Common myeloid progenitor, CD34-positive (primary cell): Measurements from ENCODE around the gene TPRX1.
"Not testable (repeated sequence)": the region's sequence is repeated elsewhere in the genome, so short reads cannot be mapped to it uniquely, and the experiment has no call there.

Source experiments
- CTCF ChIA-PET: fragments of 350-600 bp; sonication (Branson Sonifier 250); formaldehyde crosslinking; loops from one replicate; lab custom pipeline; 2021; ENCODE audit warnings: antibody characterized with exemption; lab: Charles Lee
- POLR2A ChIA-PET: fragments of 350-600 bp; sonication (Branson Sonifier 250); formaldehyde crosslinking; loops from one replicate; lab custom pipeline; 2021; ENCODE audit warnings: antibody characterized with exemption; lab: Charles Lee
- DNase-seq, 3 donors: peaks; one replicate each; pipeline versions ENCODE4 v3.0.0 to v3.0.0-alpha.2; 2013
- H3K27ac ChIP-seq, 2 experiments: 1 replicate in 1 of 2; 2 replicates in 1 of 2; pipeline ENCODE4 v1.7.0; 2013; ENCODE audit warnings: inconsistent platforms in 2 of 2, low read length in 2 of 2, mild to moderate bottlenecking in 2 of 2, low read depth in 1 of 2, moderate library complexity in 1 of 2; ENCODE audit not compliant: severe bottlenecking in 2 of 2, insufficient read depth in 1 of 2, poor library complexity in 1 of 2
- H3K27me3 ChIP-seq, 5 experiments: replicated peaks in 2 of 5; 1 replicate in 3 of 5; 2 replicates in 2 of 5; pipeline versions ENCODE4 v1.6.1 to v1.7.0; 2013; ENCODE audit warnings: low read length in 4 of 5, mild to moderate bottlenecking in 2 of 5, moderate library complexity in 2 of 5, inconsistent platforms in 1 of 5; ENCODE audit not compliant: insufficient read depth in 5 of 5, control insufficient read depth in 4 of 5
- H3K36me3 ChIP-seq, 4 experiments: 1 replicate in 2 of 4; 2 replicates in 2 of 4; pipeline versions ENCODE4 v1.6.1 to v1.7.0; 2013; ENCODE audit warnings: low read length in 3 of 4, control low read depth in 1 of 4, mild to moderate bottlenecking in 1 of 4; ENCODE audit not compliant: control insufficient read depth in 4 of 4, insufficient read depth in 4 of 4
- H3K4me1 ChIP-seq, 4 experiments: 1 replicate in 3 of 4; 2 replicates in 1 of 4; pipeline versions ENCODE4 v1.6.1 to v1.7.1; 2013; ENCODE audit warnings: low read length in 3 of 4, mild to moderate bottlenecking in 3 of 4, control low read depth in 1 of 4, inconsistent platforms in 1 of 4, moderate library complexity in 1 of 4; ENCODE audit not compliant: control insufficient read depth in 4 of 4, insufficient read depth in 4 of 4; ENCODE audit errors: control extremely low read depth in 1 of 4
- H3K4me3 ChIP-seq, 7 experiments: 1 replicate in 4 of 7; 2 replicates in 3 of 7; pipeline versions ENCODE4 v1.5.1 to v1.7.0; 2013; ENCODE audit warnings: mild to moderate bottlenecking in 7 of 7, low read length in 6 of 7, moderate library complexity in 6 of 7, inconsistent platforms in 2 of 7, low read depth in 2 of 7, control low read depth in 1 of 7; ENCODE audit not compliant: insufficient read depth in 4 of 7, control insufficient read depth in 1 of 7; ENCODE audit errors: extremely low read depth in 1 of 7
- H3K9me3 ChIP-seq, 5 experiments: 1 replicate in 4 of 5; 2 replicates in 1 of 5; pipeline versions ENCODE4 v1.6.1 to v1.7.1; 2013; ENCODE audit warnings: low read length in 4 of 5, mild to moderate bottlenecking in 2 of 5, inconsistent platforms in 1 of 5, low read depth in 1 of 5, moderate library complexity in 1 of 5; ENCODE audit not compliant: control insufficient read depth in 4 of 5, insufficient read depth in 2 of 5; ENCODE audit errors: control extremely low read depth in 1 of 5
- WGBS: methylation state at CpG from one replicate; pipeline ENCODE4 v1.1.5; 2013; ENCODE audit not compliant: insufficient coverage; 5-methylcytosine and 5-hydroxymethylcytosine counted together

Gene TPRX1

GRCh38 chr19:47771291-47771690 is 33.1 kb downstream of the TPRX1 start:
- DNase-seq, CTCF ChIA-PET: not testable (repeated sequence)

GRCh38 chr19:47769534-47769933 is 34.8 kb downstream of the TPRX1 start:
- Histone ChIP-seq H3K27me3 (no peaks in the 10 kb centered on the region), H3K27ac (no peak overlapping the region), H3K9me3 (no peaks in the 10 kb centered on the region), H3K4me3 (no peak overlapping the region), H3K4me1 (peaks cover 0 to 4% (median 2%) of the 10 kb centered on the region in 4 experiments), H3K36me3 (no peaks in the 10 kb centered on the region)
- no peak for DNase-seq
- CTCF ChIA-PET = interaction anchor here (0.6 kb wide), 1 partner anchor 938 kb away, joined by 3 read pairs; no protein-coding TSS in a partner anchor
- POLR2A ChIA-PET = no interaction called here
- WGBS = 92% methylated on average over 2 of the region's 3 CpGs

More at GRCh38 chr19:47771291-47771690, 33.1 kb downstream of the TPRX1 start:
- H3K27me3 ChIP-seq, H3K4me3 ChIP-seq, H3K27ac ChIP-seq, H3K9me3 ChIP-seq, H3K4me1 ChIP-seq, POLR2A ChIA-PET, H3K36me3 ChIP-seq: not testable (repeated sequence)
- 98% methylated on average over 6 of the region's 6 CpGs for WGBS

DNA sequence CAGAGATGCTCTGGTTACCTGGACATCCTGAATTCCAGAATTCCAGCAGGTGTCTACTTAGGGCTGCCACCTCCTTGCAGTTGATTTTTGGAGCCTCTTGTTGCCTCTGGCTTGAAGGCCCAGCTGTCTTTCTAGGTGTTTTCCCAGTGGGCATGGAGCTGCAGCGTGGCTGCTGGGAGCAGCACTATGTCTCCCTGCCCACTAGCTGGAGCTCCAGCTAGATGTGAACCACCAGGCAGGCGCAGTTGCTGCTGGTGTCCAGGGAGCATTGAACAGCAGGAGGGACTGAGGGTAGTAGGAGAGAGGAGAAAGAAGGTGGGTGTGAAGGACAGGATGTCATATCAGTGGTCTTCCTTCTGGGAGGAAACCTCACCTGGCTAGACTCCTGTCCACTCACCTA is 35.7 kb downstream of the TPRX1 start:
- Histone ChIP-seq H3K27ac (no peak overlapping the region), H3K27me3 (no peaks in the 10 kb centered on the region), H3K4me1 (peaks cover 0 to 4% (median 2%) of the 10 kb centered on the region in 4 experiments), H3K36me3 (no peaks in the 10 kb centered on the region), H3K4me3 (no peak overlapping the region), H3K9me3 (no peaks in the 10 kb centered on the region)
- no peak for DNase-seq
- CTCF ChIA-PET = interaction anchor here (1.0 kb wide), 1 partner anchor 9 kb away, joined by 3 read pairs; no protein-coding TSS in a partner anchor
- POLR2A ChIA-PET = no interaction called here
- WGBS = 95% methylated on average over 2 of the region's 2 CpGs

- Histone ChIP-seq H3K4me3 (no peak overlapping the region), H3K9me3 (no peaks in the 10 kb centered on the region), H3K4me1 (peaks cover 0 to 4% (median 2%) of the 10 kb centered on the region in 4 experiments), H3K27me3 (no peaks in the 10 kb centered on the region), H3K36me3 (no peaks in the 10 kb centered on the region), H3K27ac (no peak overlapping the region)
- DNase-seq = no peak
- no CpG with 5 or more reads among the region's 2 CpGs for WGBS
- POLR2A ChIA-PET = interaction anchor here (0.7 kb wide), 1 partner anchor 11 kb away, joined by 3 read pairs; no protein-coding TSS in a partner anchor
- CTCF ChIA-PET = interaction anchor here (0.8 to 1.3 kb wide), 3 partner anchors 9 to 21 kb away, joined by 3 to 4 read pairs (median 4); no protein-coding TSS in a partner anchor
These were observed 37.0 kb downstream of the TPRX1 start for GRCh38 chr19:47767349-47767748.

GRCh38 chr19:47766670-47767069 is 37.7 kb downstream of the TPRX1 start:
- H3K27ac ChIP-seq = no peak overlapping the region
- H3K27me3 ChIP-seq = no peaks in the 10 kb centered on the region
- H3K4me3 ChIP-seq = no peak overlapping the region
- POLR2A ChIA-PET = no interaction called here
- peaks cover 0 to 4% (median 2%) of the 10 kb centered on the region in 4 experiments for H3K4me1 ChIP-seq
- CTCF ChIA-PET = interaction anchor here (0.8 to 1.4 kb wide), 4 partner anchors 8 to 21 kb away, joined by 3 to 4 read pairs (median 4); no protein-coding TSS in a partner anchor
- no peaks in the 10 kb centered on the region for H3K9me3 ChIP-seq
- WGBS = 95% methylated on average over 7 of the region's 7 CpGs
- DNase-seq = no peak
- H3K36me3 ChIP-seq = no peaks in the 10 kb centered on the region

DNA sequence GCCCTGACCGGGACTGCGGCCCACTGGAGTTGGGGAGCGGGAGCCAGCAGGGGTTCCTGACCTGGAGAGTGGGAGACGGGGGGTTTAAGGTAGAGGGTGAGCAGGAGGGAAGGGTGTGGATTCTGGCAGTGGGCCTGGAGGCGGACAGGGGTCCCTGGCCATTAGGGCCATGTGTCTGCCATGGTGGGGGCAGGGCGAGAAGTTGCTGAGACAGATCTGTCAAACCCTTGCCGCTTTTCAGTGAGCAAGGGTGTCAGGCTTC is 38.1 kb downstream of the TPRX1 start:
- Histone ChIP-seq H3K27ac (no peak overlapping the region), H3K4me1 (peaks cover 0 to 4% (median 2%) of the 10 kb centered on the region in 4 experiments), H3K9me3 (no peaks in the 10 kb centered on the region), H3K4me3 (no peak overlapping the region), H3K27me3 (no peaks in the 10 kb centered on the region), H3K36me3 (no peaks in the 10 kb centered on the region)
- no peak for DNase-seq
- ChIA-PET POLR2A (interaction anchor here (1.1 kb wide), 1 partner anchor 10 kb away, joined by 4 read pairs; no protein-coding TSS in a partner anchor), CTCF (interaction anchor here (1.3 to 1.6 kb wide), 4 partner anchors 15 to 26 kb away, joined by 3 to 11 read pairs (median 4); partner anchors contain the start of gene NOP53)
- 96% methylated on average over 4 of the region's 7 CpGs for WGBS

- Histone ChIP-seq H3K27ac (no peak overlapping the region), H3K4me1 (peaks cover 0 to 4% (median 2%) of the 10 kb centered on the region in 4 experiments), H3K4me3 (no peak overlapping the region), H3K9me3 (no peaks in the 10 kb centered on the region), H3K36me3 (no peaks in the 10 kb centered on the region), H3K27me3 (no peaks in the 10 kb centered on the region)
- ChIA-PET POLR2A (interaction anchor here (1.1 kb wide), 1 partner anchor 10 kb away, joined by 4 read pairs; no protein-coding TSS in a partner anchor), CTCF (interaction anchor here (0.6 to 1.6 kb wide), 11 partner anchors 9 to 107 kb away, joined by 3 to 11 read pairs (median 3); partner anchors contain the start of gene NOP53)
- WGBS = 51% methylated on average over 17 of the region's 19 CpGs
- peak; percentile 30 to 65 (median 56) for DNase-seq
These were observed 38.6 kb downstream of the TPRX1 start for GRCh38 chr19:47765523-47766358.
